Middle frontal gyrus (tissue), 1 donor: Measurements from ENCODE around the gene AHCYL1.

Experiments used
- DNase-seq: peaks from one replicate; pipeline ENCODE4 v3.0.0-alpha.2; 2015; ENCODE audit warnings: low spot score; ENCODE audit errors: extremely low spot score

AHCYL1 gene

GRCh38 chr1:110034451-110035235 is 50.1 kb downstream of the AHCYL1 start, which contains the start of gene STRIP1:
Gene STRIP1, plus strand, starts transcription at chr1:110034624. Its CDS starts 14 bp downstream, at chr1:110034638.
- peak; percentile 91 for DNase-seq

- no peak for DNase-seq
Measured at GRCh38 chr1:110035236-110035752, 50.7 kb downstream of the AHCYL1 start.

GRCh38 chr1:110038271-110038670 is 53.7 kb downstream of the AHCYL1 start:
- DNase-seq, result no peak

- no peak for DNase-seq
Measured at GRCh38 chr1:110039641-110040040, 55.1 kb downstream of the AHCYL1 start.

- DNase-seq, result no peak
Measured at GRCh38 chr1:110040548-110040947, 56.0 kb downstream of the AHCYL1 start.

GRCh38 chr1:110043016-110043415 is 58.5 kb downstream of the AHCYL1 start:
- no peak for DNase-seq

- DNase-seq, result no peak
Measured at GRCh38 chr1:110047463-110047862, 62.9 kb downstream of the AHCYL1 start.

- no peak for DNase-seq
Measured at GRCh38 chr1:110048240-110048639, 63.7 kb downstream of the AHCYL1 start.

- no peak for DNase-seq
Measured at GRCh38 chr1:110048923-110049601, 64.5 kb downstream of the AHCYL1 start.

GRCh38 chr1:110049801-110050601 is 65.4 kb downstream of the AHCYL1 start:
- DNase-seq, result no peak

- DNase-seq, result no peak
Measured at GRCh38 chr1:110050602-110051261, 66.2 kb downstream of the AHCYL1 start.

- DNase-seq, result no peak
Measured at GRCh38 chr1:110051262-110051648, 66.7 kb downstream of the AHCYL1 start.

- no peak for DNase-seq
Measured at GRCh38 chr1:110053552-110054428, 69.2 kb downstream of the AHCYL1 start.

- DNase-seq, result no peak
Measured at GRCh38 chr1:110055493-110056284, 71.1 kb downstream of the AHCYL1 start.

GRCh38 chr1:110056285-110056683 is 71.7 kb downstream of the AHCYL1 start:
- DNase-seq, result no peak

GRCh38 chr1:110056776-110057175 is 72.2 kb downstream of the AHCYL1 start:
- DNase-seq, result no peak

- no peak for DNase-seq
Measured at GRCh38 chr1:110057963-110058518, 73.5 kb downstream of the AHCYL1 start.

GRCh38 chr1:110058591-110058990 is 74.0 kb downstream of the AHCYL1 start:
- DNase-seq, result no peak
